Ovary (tissue), 3 donors: ENCODE results near the gene SZT2.

Experiments
- EP300 ChIP-seq: sonication (generic); formaldehyde crosslinking; IDR thresholded peaks from one replicate; pipeline ENCODE4 v1.6.1; 2017; ENCODE audit warnings: antibody characterized with exemption
- POLR2A ChIP-seq: fragments of 450-650 bp; IDR thresholded peaks from one replicate; pipeline ENCODE4 v1.6.1; 2017; ENCODE audit warnings: antibody characterized with exemption, mild to moderate bottlenecking, moderate library complexity
- TF ChIP-seq, protein P1 (sequence below), 3 donors: fragments of 450-650 bp in 2 of 3; fragments of 200-600 bp in 1 of 3; IDR thresholded peaks; one replicate each; pipeline versions ENCODE4 v1.5.1 to v1.8.0; 2016 to 2022; ENCODE audit warnings: antibody characterized with exemption in 3 of 3, mild to moderate bottlenecking in 1 of 3
- donor health status: DM: no; HTN: no; CAD: no.

DNA sequence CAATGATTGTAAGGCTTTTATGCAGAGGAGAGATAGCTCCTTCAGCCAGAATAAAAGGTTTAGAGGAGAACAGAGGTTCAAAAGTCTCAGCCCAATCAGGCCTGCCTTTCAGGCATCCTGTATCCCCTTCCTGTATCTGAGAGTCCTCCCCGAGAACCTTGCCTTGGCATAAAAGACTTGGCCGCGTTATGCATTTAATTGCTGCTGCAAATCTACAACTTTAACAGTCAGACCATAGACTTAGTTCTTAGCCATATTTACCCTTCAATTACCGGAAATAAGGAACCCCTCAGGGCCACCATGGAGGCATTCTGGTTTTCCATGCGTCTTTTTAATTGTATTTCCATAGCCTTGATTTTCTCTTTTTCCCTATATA is 82.4 kb downstream of the SZT2 start:
- TF ChIP-seq, protein P1, sequence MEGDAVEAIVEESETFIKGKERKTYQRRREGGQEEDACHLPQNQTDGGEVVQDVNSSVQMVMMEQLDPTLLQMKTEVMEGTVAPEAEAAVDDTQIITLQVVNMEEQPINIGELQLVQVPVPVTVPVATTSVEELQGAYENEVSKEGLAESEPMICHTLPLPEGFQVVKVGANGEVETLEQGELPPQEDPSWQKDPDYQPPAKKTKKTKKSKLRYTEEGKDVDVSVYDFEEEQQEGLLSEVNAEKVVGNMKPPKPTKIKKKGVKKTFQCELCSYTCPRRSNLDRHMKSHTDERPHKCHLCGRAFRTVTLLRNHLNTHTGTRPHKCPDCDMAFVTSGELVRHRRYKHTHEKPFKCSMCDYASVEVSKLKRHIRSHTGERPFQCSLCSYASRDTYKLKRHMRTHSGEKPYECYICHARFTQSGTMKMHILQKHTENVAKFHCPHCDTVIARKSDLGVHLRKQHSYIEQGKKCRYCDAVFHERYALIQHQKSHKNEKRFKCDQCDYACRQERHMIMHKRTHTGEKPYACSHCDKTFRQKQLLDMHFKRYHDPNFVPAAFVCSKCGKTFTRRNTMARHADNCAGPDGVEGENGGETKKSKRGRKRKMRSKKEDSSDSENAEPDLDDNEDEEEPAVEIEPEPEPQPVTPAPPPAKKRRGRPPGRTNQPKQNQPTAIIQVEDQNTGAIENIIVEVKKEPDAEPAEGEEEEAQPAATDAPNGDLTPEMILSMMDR (IDR thresholded peaks at IDR 0.05) = no peak
- TF ChIP-seq POLR2A (no peak), EP300 (no peak)
